GM18870 (cell line): ENCODE data around the gene MYO3B.
"Not testable (repeated sequence)": the region's sequence is repeated elsewhere in the genome, so short reads cannot be mapped to it uniquely, and the experiment has no call there.

Source experiments
- ATAC-seq: cut with Tn5 transposase; IDR thresholded peaks from one replicate; pipeline ENCODE4 v1.9.1; 2021; ENCODE audit warnings: moderate library complexity; ENCODE audit not compliant: unreplicated experiment

Gene MYO3B

DNA sequence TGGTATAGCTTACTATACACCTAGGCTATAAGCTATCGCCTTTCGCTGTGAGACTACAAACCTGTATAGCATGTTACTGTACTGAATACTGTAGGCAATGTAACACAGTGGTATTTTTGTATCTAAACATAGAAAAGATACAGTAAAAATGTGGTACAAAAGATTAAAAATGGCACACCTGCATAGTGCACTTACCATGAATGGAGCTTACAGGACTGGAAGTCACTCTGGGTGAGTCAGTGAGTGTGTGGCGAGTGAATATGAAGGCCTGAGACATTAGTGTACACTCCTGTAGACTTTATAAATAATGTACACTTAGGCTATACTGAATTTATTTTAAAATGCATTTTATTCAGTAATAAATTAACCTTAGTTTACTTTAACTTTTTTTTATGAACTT is 279.0 kb downstream of the MYO3B start:
- no peak for ATAC-seq

DNA sequence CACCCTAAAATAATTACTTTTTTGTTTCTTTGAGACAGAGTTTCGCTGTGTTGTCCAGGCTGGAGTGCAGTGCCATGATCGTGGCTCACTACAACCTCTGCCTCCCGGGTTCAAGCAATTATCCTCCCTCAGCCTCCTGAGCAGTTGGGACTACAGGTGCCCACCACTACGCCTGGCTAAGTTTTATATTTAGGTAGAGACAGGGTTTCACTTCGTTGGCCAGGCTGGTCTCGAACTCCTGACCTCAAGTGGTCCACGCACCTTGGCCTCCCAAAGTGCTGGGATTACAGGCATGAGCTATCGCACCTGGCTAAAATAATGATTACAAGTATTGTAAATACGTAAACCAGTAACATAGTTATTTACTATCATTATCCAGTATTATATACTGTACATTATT is 279.8 kb downstream of the MYO3B start:
- no peak for ATAC-seq

- no peak for ATAC-seq
Measured at GRCh38 chr2:170461889-170462288, 283.9 kb downstream of the MYO3B start.

DNA sequence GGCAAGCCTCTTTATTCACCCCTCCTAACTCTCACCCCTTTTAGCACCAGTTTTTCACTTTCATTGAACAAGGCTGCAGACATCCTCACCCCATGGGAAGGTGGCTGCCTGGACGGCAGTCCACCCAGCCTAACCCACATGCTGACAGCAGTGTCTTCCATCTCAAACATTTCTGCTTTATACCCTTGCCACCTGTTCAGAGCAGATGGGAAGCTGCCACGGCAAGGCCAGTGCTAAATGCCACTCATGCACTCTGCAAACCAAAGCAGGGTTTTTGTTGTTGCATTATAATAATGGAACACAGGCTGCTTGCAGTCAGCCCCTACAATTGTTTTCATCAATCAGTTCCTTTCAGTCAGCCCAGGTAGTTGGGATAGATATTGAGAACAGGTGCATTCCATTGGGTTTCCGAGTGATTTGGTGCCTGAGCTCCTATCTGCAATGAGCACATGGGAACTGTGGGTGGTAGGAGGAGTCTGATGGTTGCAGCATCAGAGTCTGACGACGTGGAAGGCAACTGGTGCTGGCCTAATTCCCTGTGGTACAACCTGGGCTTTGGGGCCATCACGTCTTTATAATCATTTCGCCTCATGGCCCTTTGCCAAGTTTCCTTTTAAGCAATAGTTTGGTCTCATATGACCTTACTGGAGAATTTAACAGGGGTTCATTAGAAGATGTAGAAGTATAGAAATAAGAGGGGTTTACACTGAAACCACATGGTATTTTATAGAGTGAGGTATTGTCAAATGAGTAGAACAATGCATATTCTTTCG is 284.7 kb downstream of the MYO3B start:
- ATAC-seq: no peak

- ATAC-seq: no peak
Measured at GRCh38 chr2:170463206-170463537, 285.2 kb downstream of the MYO3B start.

- no peak for ATAC-seq
Measured at GRCh38 chr2:170464268-170464667, 286.3 kb downstream of the MYO3B start.

DNA sequence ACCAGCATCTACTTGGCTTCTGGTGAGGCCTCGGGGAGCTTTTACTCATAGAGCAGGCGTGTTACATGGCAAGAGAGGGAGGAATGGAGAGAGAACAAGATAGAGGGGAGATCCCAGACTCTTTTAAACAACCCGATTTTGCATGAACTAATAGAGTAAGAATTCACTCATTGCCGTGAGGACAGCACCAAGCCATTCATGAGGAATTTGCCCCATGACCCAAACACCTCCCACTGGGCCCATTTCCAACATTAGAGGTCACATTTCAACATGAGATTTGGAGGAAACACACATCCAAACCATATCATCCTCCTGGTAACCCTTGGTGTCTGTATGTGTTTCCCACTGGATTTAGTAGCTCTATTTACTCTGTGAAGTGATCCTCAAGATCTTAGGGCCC is 287.3 kb downstream of the MYO3B start:
- no peak for ATAC-seq

DNA sequence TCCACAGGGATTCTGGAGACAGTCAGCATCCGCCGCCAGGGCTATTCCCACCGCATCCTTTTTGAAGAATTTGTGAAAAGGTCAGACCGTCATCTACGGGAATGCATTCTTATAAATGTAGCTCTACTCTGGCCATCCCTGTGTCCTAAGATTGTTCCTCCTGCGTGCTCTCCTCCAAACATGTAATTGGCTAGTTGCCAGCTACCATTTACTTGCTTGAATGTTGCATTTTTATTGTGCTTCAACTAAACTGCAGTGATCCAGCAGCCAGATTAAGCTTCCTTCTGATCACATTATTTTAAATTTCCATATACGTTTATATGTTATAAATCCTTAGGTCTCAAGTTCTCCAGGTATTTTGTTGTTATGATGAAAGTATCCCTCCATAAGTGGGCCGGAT is 288.7 kb downstream of the MYO3B start:
- no peak for ATAC-seq

DNA sequence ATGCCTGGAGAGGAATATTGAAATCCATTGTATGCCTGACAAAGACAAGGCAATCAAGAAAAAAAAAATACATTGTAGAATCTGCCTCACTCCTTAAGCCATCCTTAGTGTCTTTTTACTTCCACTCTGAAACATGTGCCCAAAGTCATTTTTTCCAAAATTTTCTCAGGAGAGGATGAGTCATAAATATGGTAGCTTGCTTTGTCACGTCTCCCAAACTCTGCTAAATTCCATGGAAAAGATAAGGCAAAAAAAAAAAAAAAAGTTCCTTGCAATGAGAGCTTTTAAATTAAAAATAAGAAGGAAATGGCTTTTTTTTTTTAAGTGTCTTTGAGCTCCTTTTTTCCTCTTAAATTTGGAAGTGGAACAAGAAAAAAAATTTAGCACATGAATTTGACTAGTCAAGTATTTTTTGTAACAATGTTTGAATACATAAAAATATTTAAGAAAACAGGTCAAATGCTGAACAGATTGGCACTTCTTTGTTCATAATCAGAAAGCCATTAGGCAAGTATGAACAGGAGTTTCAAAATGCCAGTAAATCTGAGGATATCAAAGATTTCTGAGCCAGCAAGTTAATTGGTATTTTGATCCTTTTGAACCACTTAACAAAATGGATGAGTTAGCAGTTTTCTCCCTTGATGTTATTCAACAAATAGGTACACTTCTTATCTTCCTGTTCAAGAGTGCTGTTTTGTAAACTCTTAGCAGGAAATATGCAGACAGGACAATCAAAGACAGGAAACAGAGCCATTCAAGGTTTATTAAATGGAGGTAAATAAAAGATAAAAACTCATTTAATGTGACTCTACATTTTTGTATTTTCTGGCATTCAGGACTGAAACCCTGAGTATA is 289.8 kb downstream of the MYO3B start:
- ATAC-seq: no peak

GRCh38 chr2:170468557-170468956 is 290.6 kb downstream of the MYO3B start:
- ATAC-seq: no peak

- ATAC-seq: not testable (repeated sequence)
Measured at GRCh38 chr2:170472498-170472897, 294.6 kb downstream of the MYO3B start.

- ATAC-seq: no peak
Measured at GRCh38 chr2:170475878-170476277, 297.9 kb downstream of the MYO3B start.

DNA sequence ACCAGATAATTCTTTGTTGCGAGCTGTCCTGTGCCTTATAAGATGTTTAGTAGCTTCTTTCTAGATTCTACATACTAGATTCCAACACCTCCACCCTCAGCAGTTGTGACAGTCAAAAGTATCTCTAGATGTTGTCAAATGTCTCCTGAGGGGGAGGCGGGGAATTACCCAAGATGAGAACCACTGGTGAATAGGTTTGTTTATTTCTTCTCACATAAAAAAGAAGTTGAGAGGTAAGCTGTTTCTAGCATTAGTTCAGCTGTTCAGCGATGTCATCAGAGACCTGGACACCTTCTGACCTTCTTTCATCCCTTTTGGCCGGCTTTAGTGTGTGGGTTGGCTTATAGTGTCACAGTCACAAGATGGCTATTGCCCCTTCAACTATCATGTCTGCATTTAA is 299.7 kb downstream of the MYO3B start:
- no peak for ATAC-seq

DNA sequence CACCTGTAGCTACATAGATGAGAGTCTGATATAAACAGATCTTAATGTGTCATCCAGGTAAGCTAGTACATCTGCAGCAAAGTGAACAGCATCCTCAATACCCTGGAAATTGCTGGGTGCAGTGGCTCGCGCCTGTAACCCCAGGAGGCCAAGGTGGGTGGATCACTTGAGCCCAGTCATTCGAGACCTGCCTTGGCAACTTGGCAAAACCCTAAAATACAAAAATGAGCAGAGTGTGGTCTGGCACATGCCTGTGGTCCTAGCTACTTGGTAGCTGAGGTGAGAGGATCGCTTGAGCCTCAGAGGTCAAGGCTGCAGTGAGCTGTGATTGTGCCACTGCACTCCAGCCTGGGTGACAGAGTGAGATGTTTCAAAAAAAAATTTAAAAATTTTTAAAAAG is 303.3 kb downstream of the MYO3B start:
- no peak for ATAC-seq

GRCh38 chr2:170484552-170484951 is 306.6 kb downstream of the MYO3B start:
- ATAC-seq: no peak

DNA sequence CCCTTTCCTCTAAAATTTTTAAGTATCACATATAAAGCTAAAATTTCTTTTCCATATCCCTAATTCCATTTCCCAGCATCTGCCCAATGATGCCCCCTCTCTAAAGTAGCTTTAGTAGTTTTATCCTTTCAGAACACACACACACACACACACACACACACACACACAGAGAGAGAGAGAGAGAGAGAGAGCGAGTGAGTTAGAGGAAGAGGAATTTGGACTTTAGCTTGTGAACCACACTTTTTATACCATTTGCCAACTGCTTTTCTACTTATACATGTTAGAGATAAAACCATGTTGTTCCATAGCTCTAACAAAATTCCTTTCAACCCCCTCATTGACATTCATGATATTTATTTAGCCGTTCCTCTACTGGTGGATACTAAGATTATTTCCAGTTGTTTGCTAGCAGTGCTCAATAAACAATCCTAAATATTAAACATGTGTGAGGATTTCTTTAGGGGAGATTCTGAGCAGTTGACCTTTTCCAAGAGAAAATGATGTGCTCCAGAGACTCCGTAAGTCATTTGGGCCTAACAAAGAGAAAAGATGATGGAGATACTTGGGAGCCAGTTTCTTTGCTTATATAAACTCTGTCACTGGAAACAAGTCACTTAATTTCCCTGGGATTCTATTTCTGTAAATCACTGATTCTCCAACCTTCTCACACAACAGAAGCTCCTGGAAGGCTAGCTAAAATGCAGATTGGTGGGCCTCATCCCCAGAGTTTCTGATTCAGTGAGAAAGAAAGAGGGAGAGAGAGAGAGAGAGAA is 307.5 kb downstream of the MYO3B start:
- no peak for ATAC-seq

DNA sequence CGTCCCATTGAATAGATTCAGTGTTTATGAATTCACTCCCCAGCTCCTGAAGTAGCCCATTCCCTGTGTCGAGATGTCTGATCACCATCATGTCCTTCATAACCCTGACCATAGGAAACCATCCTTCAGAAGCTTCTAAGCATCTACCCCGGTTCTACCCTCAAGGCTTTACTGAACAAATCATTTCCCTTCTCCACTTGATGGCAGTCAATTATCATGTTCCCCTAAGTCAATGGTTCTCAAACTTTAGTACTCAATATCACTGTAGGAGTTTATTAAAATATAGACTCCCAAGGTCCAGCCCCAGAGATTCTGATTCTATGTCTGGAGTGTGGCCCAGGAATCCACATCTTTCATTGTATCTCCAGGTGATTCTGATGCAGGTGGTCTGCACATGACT is 308.8 kb downstream of the MYO3B start:
- ATAC-seq: no peak

DNA sequence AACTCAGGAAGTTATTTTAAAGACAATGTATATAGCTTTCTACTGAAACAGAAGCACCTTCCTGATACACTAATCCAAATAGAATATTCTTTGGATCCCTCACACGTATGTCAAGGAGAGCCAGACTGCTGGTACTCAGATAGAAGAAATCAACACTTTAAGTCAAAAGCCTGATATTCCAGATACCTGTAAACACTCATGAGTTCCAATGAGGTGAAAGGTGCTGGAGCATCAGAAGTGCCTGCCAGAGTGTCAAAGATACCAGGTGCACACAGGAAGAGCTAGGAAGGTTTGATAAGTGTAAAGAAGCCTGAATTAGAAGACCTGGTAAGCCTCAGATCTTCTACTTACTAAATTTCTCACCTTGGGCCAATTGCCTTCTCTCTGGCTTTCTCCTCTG is 310.9 kb downstream of the MYO3B start:
- ATAC-seq: no peak

DNA sequence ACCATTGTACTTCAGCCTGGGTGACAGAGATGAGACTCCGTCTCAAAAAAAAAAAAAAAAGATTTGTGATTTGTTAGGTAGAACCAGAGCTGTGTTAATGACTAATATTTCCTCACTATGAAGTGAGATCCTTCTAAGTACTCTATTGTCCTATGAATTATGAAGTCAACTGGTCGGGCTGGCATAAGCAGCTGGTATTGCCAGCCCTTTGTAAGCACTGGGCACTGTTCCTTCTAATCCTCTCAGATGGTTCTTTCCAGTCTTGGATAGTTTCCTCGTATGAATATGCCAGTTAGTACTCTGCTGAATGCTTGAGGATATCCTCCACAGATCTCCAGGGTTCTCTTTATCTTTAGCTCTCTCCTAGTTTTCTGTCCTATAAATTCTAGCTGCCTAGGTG is 314.1 kb downstream of the MYO3B start:
- no peak for ATAC-seq

DNA sequence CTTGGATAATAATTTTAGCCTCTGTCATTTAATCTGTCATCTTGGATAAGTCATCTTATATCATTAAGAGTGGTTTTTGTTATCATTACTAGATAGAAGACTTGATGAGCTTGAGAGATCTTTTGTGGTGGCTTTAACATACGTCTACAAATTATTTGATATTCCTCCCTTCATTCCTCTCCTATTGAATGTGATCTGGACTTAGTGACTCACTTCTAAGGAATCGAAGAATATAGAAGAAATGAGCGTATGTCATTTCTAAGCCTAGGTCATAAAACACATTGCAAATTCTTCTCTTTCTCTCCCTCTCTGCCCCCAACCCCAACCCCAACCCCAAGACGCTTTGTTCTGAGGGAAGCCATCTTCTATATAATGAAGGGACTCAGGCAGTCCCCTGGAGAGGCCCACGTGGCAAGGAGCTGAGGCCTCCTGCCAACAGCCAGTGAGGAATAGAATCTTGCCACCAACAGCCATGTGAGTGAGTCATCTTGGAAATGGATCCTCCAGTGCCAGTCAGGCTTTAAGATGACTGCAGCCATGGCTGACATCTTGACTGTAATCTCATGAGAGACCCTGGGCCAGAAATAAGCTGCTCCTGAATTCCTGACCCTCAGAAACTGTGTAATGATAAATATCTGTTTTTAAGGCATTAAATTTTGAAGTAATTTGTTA is 315.6 kb downstream of the MYO3B start:
- ATAC-seq: no peak

- no peak for ATAC-seq
Measured at GRCh38 chr2:170495896-170496295, 317.9 kb downstream of the MYO3B start.
